GM12878 (cell line): ENCODE results near the gene ZSCAN9. TPM values are rescaled to one million over a fixed set of nuclear protein-coding genes. Genes with fewer than 3 reads are reported as not detected.

Experiments used
- FOS ChIP-seq: IDR thresholded peaks from 3 replicates; pipeline ENCODE4 v1.6.1; 2011; ENCODE audit warnings: borderline replicate concordance; ENCODE audit not compliant: insufficient read length; ENCODE audit errors: extremely low read depth
- MYC ChIP-seq: IDR thresholded peaks from 2 replicates; pipeline ENCODE4 v1.6.1; 2011; ENCODE audit warnings: mild to moderate bottlenecking, low read length, moderate library complexity, inconsistent platforms; ENCODE audit not compliant: insufficient read depth, insufficient replicate concordance, insufficient read length, severe bottlenecking
- RAD51 ChIP-seq: fragments of 450-650 bp; IDR thresholded peaks from 2 replicates; pipeline ENCODE4 v1.6.1; 2016; ENCODE audit warnings: moderate library complexity, mild to moderate bottlenecking, inconsistent platforms
- RELA ChIP-seq: fragments of 450-650 bp; IDR thresholded peaks from 2 replicates; pipeline ENCODE4 v1.8.0; 2014; ENCODE audit warnings: borderline replicate concordance; ENCODE audit not compliant: partially characterized antibody
- SMARCA5 ChIP-seq: fragments of 450-650 bp; IDR thresholded peaks from 2 replicates; pipeline ENCODE4 v1.6.1; 2017; ENCODE audit warnings: mild to moderate bottlenecking
- STAT3 ChIP-seq: IDR thresholded peaks from 2 replicates; pipeline ENCODE4 v1.6.1; 2011; ENCODE audit warnings: low read depth, low read length, improper control_type of control experiment
- polyA plus RNA-seq, 11 experiments: library from polyadenylated mRNA; depleted of rRNA in 4 of 11; unstranded in 6 of 11; stranded (reverse) in 5 of 11; fragments of >200 nt; fragmentation: Nextera tagmentation in 4 of 11; fragmentation: Illumina TruSeq in 1 of 11; extraction: Ambion mirVana in 4 of 11; extraction: Trizol in 1 of 11; gene quantifications; 1 replicate in 1 of 11; 2 replicates in 10 of 11; pipeline versions ENCODE4 v1.2.1 to v1.2.3, GENCODE V29; 2011 to 2016; ENCODE audit warnings: inconsistent platforms in 2 of 11, missing spikeins in 2 of 11, low read depth in 1 of 11
- total RNA-seq, 4 experiments: library from RNA; depleted of rRNA in 3 of 4; stranded (reverse); fragments of >200 nt in 3 of 4; fragmentation: Illumina TruSeq in 1 of 4; extraction: Trizol in 1 of 4; gene quantifications; 2 replicates each; pipeline versions ENCODE4 v1.2.1 to v1.2.3, GENCODE V29; 2013 to 2021
- TF ChIP-seq, protein P1 (sequence below): fragments of 450-650 bp; IDR thresholded peaks from 2 replicates; pipeline ENCODE4 v1.6.1; 2016; ENCODE audit warnings: mild to moderate bottlenecking, moderate library complexity, borderline replicate concordance
- TF ChIP-seq, protein P2 (sequence below): IDR thresholded peaks from 2 replicates; pipeline ENCODE4 v1.6.1; 2011; ENCODE audit warnings: borderline replicate concordance, low read depth, mild to moderate bottlenecking, moderate library complexity, low read length; ENCODE audit not compliant: insufficient read depth, poor library complexity, severe bottlenecking
- TF ChIP-seq, protein P3 (sequence below): IDR thresholded peaks from 2 replicates; pipeline ENCODE4 v1.6.1; 2011; ENCODE audit warnings: borderline replicate concordance, low read depth, mild to moderate bottlenecking, moderate library complexity, mixed read lengths, low read length; ENCODE audit not compliant: insufficient read depth; ENCODE audit errors: extremely low read length
- TF ChIP-seq, protein P4 (sequence below): IDR thresholded peaks from 2 replicates; pipeline ENCODE4 v1.6.1; 2012; ENCODE audit warnings: low read depth, low read length, improper control_type of control experiment
- TF ChIP-seq, protein P5 (sequence below): fragments of 450-650 bp; formaldehyde crosslinking; IDR thresholded peaks from 2 replicates; pipeline ENCODE4 v1.4.0; 2022; ENCODE audit warnings: mild to moderate bottlenecking, moderate library complexity
- TF ChIP-seq, protein P6 (sequence below): fragments of 450-650 bp; IDR thresholded peaks from 2 replicates; pipeline ENCODE4 v1.6.1; 2017; ENCODE audit warnings: mild to moderate bottlenecking, moderate library complexity

The ZSCAN9 gene
- total and polyA plus RNA-seq, 10 of the 15 experiments (the other 5 are each of a cell fraction or from before 2014, with no cell fraction given), result 8.1 to 28.7 (median 17.4) TPM

DNA sequence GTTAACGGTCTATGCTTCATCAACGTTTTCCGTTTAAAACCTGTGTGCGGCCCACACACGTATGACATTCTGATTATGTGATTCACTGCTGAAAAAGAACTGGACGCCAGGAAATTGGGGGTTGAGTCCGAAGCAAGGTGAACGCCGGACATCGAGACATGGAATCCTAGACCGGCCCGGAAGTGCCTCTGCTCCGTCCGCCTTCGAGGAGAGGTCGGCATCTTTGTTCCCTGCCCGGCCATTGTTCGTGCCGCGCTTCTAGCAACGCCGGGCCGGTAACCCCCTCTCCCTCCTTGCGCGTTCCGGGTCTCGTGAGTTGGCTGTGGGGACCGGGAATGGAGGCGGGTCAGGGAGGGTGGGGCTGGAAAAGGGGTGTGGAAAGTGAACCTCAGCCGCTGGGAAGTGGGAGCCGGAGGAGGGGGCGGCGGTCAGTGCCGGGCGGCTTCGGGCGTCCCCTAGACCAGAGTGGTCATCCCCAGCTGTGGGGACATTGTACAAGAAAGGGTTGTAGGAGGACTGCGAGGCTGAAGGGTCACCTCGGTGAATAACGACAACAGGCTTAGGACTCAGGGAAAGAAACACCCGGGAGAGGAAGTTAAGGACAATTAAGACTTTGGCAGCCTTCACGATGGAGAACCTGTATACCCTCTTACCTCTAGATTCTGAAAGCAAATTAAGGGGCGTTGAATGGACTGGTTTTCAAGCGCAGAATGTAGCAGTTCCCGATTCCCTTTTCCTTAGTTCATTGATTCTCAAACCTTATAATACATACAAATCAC lies at the start of gene ZSCAN9 (continued):
- TF ChIP-seq, protein P1, sequence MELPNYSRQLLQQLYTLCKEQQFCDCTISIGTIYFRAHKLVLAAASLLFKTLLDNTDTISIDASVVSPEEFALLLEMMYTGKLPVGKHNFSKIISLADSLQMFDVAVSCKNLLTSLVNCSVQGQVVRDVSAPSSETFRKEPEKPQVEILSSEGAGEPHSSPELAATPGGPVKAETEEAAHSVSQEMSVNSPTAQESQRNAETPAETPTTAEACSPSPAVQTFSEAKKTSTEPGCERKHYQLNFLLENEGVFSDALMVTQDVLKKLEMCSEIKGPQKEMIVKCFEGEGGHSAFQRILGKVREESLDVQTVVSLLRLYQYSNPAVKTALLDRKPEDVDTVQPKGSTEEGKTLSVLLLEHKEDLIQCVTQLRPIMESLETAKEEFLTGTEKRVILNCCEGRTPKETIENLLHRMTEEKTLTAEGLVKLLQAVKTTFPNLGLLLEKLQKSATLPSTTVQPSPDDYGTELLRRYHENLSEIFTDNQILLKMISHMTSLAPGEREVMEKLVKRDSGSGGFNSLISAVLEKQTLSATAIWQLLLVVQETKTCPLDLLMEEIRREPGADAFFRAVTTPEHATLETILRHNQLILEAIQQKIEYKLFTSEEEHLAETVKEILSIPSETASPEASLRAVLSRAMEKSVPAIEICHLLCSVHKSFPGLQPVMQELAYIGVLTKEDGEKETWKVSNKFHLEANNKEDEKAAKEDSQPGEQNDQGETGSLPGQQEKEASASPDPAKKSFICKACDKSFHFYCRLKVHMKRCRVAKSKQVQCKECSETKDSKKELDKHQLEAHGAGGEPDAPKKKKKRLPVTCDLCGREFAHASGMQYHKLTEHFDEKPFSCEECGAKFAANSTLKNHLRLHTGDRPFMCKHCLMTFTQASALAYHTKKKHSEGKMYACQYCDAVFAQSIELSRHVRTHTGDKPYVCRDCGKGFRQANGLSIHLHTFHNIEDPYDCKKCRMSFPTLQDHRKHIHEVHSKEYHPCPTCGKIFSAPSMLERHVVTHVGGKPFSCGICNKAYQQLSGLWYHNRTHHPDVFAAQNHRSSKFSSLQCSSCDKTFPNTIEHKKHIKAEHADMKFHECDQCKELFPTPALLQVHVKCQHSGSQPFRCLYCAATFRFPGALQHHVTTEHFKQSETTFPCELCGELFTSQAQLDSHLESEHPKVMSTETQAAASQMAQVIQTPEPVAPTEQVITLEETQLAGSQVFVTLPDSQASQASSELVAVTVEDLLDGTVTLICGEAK, result peak; percentile 98
- peak; percentile 91 for TF ChIP-seq SMARCA5
- TF ChIP-seq RELA, result peak; percentile 87
- TF ChIP-seq, protein P2, sequence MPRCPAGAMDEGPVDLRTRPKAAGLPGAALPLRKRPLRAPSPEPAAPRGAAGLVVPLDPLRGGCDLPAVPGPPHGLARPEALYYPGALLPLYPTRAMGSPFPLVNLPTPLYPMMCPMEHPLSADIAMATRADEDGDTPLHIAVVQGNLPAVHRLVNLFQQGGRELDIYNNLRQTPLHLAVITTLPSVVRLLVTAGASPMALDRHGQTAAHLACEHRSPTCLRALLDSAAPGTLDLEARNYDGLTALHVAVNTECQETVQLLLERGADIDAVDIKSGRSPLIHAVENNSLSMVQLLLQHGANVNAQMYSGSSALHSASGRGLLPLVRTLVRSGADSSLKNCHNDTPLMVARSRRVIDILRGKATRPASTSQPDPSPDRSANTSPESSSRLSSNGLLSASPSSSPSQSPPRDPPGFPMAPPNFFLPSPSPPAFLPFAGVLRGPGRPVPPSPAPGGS, result no peak
- no peak for TF ChIP-seq MYC
- TF ChIP-seq, protein P3, sequence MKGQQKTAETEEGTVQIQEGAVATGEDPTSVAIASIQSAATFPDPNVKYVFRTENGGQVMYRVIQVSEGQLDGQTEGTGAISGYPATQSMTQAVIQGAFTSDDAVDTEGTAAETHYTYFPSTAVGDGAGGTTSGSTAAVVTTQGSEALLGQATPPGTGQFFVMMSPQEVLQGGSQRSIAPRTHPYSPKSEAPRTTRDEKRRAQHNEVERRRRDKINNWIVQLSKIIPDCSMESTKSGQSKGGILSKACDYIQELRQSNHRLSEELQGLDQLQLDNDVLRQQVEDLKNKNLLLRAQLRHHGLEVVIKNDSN, result no peak
- TF ChIP-seq, protein P4, sequence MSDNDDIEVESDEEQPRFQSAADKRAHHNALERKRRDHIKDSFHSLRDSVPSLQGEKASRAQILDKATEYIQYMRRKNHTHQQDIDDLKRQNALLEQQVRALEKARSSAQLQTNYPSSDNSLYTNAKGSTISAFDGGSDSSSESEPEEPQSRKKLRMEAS, result peak; percentile 75; the same call in 1 of the 2 replicates
- TF ChIP-seq RAD51, result 0 out of 2 replicates have a peak, but pooled peaks have one; percentile 3
- TF ChIP-seq FOS, result no peak
- TF ChIP-seq, protein P5, sequence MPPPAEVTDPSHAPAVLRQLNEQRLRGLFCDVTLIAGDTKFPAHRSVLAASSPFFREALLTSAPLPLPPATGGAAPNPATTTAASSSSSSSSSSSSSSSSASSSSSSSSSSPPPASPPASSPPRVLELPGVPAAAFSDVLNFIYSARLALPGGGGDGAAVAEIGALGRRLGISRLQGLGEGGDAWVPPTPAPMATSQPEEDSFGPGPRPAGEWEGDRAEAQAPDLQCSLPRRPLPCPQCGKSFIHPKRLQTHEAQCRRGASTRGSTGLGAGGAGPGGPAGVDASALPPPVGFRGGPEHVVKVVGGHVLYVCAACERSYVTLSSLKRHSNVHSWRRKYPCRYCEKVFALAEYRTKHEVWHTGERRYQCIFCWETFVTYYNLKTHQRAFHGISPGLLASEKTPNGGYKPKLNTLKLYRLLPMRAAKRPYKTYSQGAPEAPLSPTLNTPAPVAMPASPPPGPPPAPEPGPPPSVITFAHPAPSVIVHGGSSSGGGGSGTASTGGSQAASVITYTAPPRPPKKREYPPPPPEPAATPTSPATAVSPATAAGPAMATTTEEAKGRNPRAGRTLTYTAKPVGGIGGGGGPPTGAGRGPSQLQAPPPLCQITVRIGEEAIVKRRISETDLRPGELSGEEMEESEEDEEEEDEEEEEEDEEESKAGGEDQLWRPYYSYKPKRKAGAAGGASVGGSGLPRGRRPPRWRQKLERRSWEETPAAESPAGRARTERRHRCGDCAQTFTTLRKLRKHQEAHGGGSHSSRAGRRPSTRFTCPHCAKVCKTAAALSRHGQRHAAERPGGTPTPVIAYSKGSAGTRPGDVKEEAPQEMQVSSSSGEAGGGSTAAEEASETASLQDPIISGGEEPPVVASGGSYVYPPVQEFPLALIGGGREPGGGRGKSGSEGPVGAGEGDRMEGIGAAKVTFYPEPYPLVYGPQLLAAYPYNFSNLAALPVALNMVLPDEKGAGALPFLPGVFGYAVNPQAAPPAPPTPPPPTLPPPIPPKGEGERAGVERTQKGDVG, result no peak
- no peak for TF ChIP-seq STAT3
- TF ChIP-seq, protein P6, sequence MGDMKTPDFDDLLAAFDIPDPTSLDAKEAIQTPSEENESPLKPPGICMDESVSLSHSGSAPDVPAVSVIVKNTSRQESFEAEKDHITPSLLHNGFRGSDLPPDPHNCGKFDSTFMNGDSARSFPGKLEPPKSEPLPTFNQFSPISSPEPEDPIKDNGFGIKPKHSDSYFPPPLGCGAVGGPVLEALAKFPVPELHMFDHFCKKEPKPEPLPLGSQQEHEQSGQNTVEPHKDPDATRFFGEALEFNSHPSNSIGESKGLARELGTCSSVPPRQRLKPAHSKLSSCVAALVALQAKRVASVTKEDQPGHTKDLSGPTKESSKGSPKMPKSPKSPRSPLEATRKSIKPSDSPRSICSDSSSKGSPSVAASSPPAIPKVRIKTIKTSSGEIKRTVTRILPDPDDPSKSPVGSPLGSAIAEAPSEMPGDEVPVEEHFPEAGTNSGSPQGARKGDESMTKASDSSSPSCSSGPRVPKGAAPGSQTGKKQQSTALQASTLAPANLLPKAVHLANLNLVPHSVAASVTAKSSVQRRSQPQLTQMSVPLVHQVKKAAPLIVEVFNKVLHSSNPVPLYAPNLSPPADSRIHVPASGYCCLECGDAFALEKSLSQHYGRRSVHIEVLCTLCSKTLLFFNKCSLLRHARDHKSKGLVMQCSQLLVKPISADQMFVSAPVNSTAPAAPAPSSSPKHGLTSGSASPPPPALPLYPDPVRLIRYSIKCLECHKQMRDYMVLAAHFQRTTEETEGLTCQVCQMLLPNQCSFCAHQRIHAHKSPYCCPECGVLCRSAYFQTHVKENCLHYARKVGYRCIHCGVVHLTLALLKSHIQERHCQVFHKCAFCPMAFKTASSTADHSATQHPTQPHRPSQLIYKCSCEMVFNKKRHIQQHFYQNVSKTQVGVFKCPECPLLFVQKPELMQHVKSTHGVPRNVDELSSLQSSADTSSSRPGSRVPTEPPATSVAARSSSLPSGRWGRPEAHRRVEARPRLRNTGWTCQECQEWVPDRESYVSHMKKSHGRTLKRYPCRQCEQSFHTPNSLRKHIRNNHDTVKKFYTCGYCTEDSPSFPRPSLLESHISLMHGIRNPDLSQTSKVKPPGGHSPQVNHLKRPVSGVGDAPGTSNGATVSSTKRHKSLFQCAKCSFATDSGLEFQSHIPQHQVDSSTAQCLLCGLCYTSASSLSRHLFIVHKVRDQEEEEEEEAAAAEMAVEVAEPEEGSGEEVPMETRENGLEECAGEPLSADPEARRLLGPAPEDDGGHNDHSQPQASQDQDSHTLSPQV, result peak; percentile 68; the same call in 1 of the 2 replicates
